Measurements from ENCODE around the gene GDAP2.
"Not testable (repeated sequence)": the region's sequence is repeated elsewhere in the genome, so short reads cannot be mapped to it uniquely, and the experiment has no call there.

GDAP2 gene

GRCh38 chr1:117846674-117847425 lies 82.6 kb downstream of the GDAP2 start:
- H3K4me1 ChIP-seq (ENCODE audit: control insufficient read depth in 1 of 2, insufficient read depth in 2 of 2, low read length in 2 of 2) = no peaks in the 10 kb centered on the region
- no peaks in the 10 kb centered on the region for H3K36me3 ChIP-seq (ENCODE audit: control insufficient read depth in 1 of 2, insufficient read depth in 2 of 2, low read length in 2 of 2)
- H3K9me3 ChIP-seq (ENCODE audit: control insufficient read depth in 1 of 2, low read length in 2 of 2) = peaks cover 3 to 14% of the 10 kb centered on the region in 2 donors
- H3K27me3 ChIP-seq (ENCODE audit: control insufficient read depth in 1 of 2, insufficient read depth in 2 of 2, low read length in 2 of 2) = no peaks in the 10 kb centered on the region
- H3K27ac ChIP-seq (ENCODE audit: low read depth, low read length) = no peak overlapping the region
- H3K9ac ChIP-seq (ENCODE audit: low read depth in 1 of 2, low read length in 2 of 2) = no peak overlapping the region
- H3K4me3 ChIP-seq (ENCODE audit: low read depth in 1 of 2, low read length in 2 of 2) = no peak overlapping the region

- not testable (repeated sequence) for H3K36me3 ChIP-seq (ENCODE audit: control insufficient read depth in 1 of 2, insufficient read depth in 2 of 2, low read length in 2 of 2); H3K4me3 ChIP-seq (ENCODE audit: low read depth in 1 of 2, low read length in 2 of 2); H3K9ac ChIP-seq (ENCODE audit: low read depth in 1 of 2, low read length in 2 of 2); H3K27ac ChIP-seq (ENCODE audit: low read depth, low read length); H3K27me3 ChIP-seq (ENCODE audit: control insufficient read depth in 1 of 2, insufficient read depth in 2 of 2, low read length in 2 of 2); H3K4me1 ChIP-seq (ENCODE audit: control insufficient read depth in 1 of 2, insufficient read depth in 2 of 2, low read length in 2 of 2)
- H3K9me3 ChIP-seq (ENCODE audit: control insufficient read depth in 1 of 2, low read length in 2 of 2) = peaks cover 3 to 14% of the 10 kb centered on the region in 2 donors
These were observed 84.9 kb downstream of the GDAP2 start for GRCh38 chr1:117844478-117844877.

- Histone ChIP-seq H3K4me3 (ENCODE audit: low read depth in 1 of 2, low read length in 2 of 2) (no peak overlapping the region), H3K27ac (ENCODE audit: low read depth, low read length) (no peak overlapping the region), H3K9me3 (ENCODE audit: control insufficient read depth in 1 of 2, low read length in 2 of 2) (peaks cover 3 to 14% of the 10 kb centered on the region in 2 donors), H3K9ac (ENCODE audit: low read depth in 1 of 2, low read length in 2 of 2) (no peak overlapping the region), H3K4me1 (ENCODE audit: control insufficient read depth in 1 of 2, insufficient read depth in 2 of 2, low read length in 2 of 2) (no peaks in the 10 kb centered on the region), H3K36me3 (ENCODE audit: control insufficient read depth in 1 of 2, insufficient read depth in 2 of 2, low read length in 2 of 2) (no peaks in the 10 kb centered on the region), H3K27me3 (ENCODE audit: control insufficient read depth in 1 of 2, insufficient read depth in 2 of 2, low read length in 2 of 2) (no peaks in the 10 kb centered on the region)
These were observed 85.6 kb downstream of the GDAP2 start for GRCh38 chr1:117843791-117844190.

- H3K9ac ChIP-seq (ENCODE audit: low read depth in 1 of 2, low read length in 2 of 2) = no peak overlapping the region
- H3K27me3 ChIP-seq (ENCODE audit: control insufficient read depth in 1 of 2, insufficient read depth in 2 of 2, low read length in 2 of 2) = no peaks in the 10 kb centered on the region
- no peak overlapping the region for H3K4me3 ChIP-seq (ENCODE audit: low read depth in 1 of 2, low read length in 2 of 2)
- no peak overlapping the region for H3K27ac ChIP-seq (ENCODE audit: low read depth, low read length)
- peaks cover 3 to 14% of the 10 kb centered on the region in 2 donors for H3K9me3 ChIP-seq (ENCODE audit: control insufficient read depth in 1 of 2, low read length in 2 of 2)
- H3K36me3 ChIP-seq (ENCODE audit: control insufficient read depth in 1 of 2, insufficient read depth in 2 of 2, low read length in 2 of 2) = no peaks in the 10 kb centered on the region
- H3K4me1 ChIP-seq (ENCODE audit: control insufficient read depth in 1 of 2, insufficient read depth in 2 of 2, low read length in 2 of 2) = no peaks in the 10 kb centered on the region
These were observed 86.8 kb downstream of the GDAP2 start for GRCh38 chr1:117842408-117843170.

- no peaks in the 10 kb centered on the region for H3K27me3 ChIP-seq (ENCODE audit: control insufficient read depth in 1 of 2, insufficient read depth in 2 of 2, low read length in 2 of 2)
- no peak overlapping the region for H3K9ac ChIP-seq (ENCODE audit: low read depth in 1 of 2, low read length in 2 of 2)
- no peak overlapping the region for H3K27ac ChIP-seq (ENCODE audit: low read depth, low read length)
- H3K4me1 ChIP-seq (ENCODE audit: control insufficient read depth in 1 of 2, insufficient read depth in 2 of 2, low read length in 2 of 2) = no peaks in the 10 kb centered on the region
- no peak overlapping the region for H3K4me3 ChIP-seq (ENCODE audit: low read depth in 1 of 2, low read length in 2 of 2)
- H3K36me3 ChIP-seq (ENCODE audit: control insufficient read depth in 1 of 2, insufficient read depth in 2 of 2, low read length in 2 of 2) = no peaks in the 10 kb centered on the region
- peaks cover 3 to 14% of the 10 kb centered on the region in 2 donors for H3K9me3 ChIP-seq (ENCODE audit: control insufficient read depth in 1 of 2, low read length in 2 of 2)
These were observed 88.2 kb downstream of the GDAP2 start for GRCh38 chr1:117841117-117841650.

GRCh38 chr1:117838911-117839310 lies 90.5 kb downstream of the GDAP2 start:
- Histone ChIP-seq H3K4me1 (ENCODE audit: control insufficient read depth in 1 of 2, insufficient read depth in 2 of 2, low read length in 2 of 2) (no peaks in the 10 kb centered on the region), H3K27ac (ENCODE audit: low read depth, low read length) (no peak overlapping the region), H3K4me3 (ENCODE audit: low read depth in 1 of 2, low read length in 2 of 2) (no peak overlapping the region), H3K27me3 (ENCODE audit: control insufficient read depth in 1 of 2, insufficient read depth in 2 of 2, low read length in 2 of 2) (no peaks in the 10 kb centered on the region), H3K9me3 (ENCODE audit: control insufficient read depth in 1 of 2, low read length in 2 of 2) (peaks cover 1 to 2% of the 10 kb centered on the region in 2 donors), H3K36me3 (ENCODE audit: control insufficient read depth in 1 of 2, insufficient read depth in 2 of 2, low read length in 2 of 2) (no peaks in the 10 kb centered on the region), H3K9ac (ENCODE audit: low read depth in 1 of 2, low read length in 2 of 2) (no peak overlapping the region)

GRCh38 chr1:117836069-117836468 lies 93.4 kb downstream of the GDAP2 start:
- Histone ChIP-seq H3K36me3 (ENCODE audit: control insufficient read depth in 1 of 2, insufficient read depth in 2 of 2, low read length in 2 of 2) (no peaks in the 10 kb centered on the region), H3K27me3 (ENCODE audit: control insufficient read depth in 1 of 2, insufficient read depth in 2 of 2, low read length in 2 of 2) (no peaks in the 10 kb centered on the region), H3K4me1 (ENCODE audit: control insufficient read depth in 1 of 2, insufficient read depth in 2 of 2, low read length in 2 of 2) (no peaks in the 10 kb centered on the region), H3K9me3 (ENCODE audit: control insufficient read depth in 1 of 2, low read length in 2 of 2) (peaks cover 0 to 3% of the 10 kb centered on the region in 2 donors), H3K4me3 (ENCODE audit: low read depth in 1 of 2, low read length in 2 of 2) (no peak overlapping the region), H3K9ac (ENCODE audit: low read depth in 1 of 2, low read length in 2 of 2) (no peak overlapping the region), H3K27ac (ENCODE audit: low read depth, low read length) (no peak overlapping the region)

GRCh38 chr1:117834416-117834815 lies 95.0 kb downstream of the GDAP2 start:
- H3K27me3 ChIP-seq (ENCODE audit: control insufficient read depth in 1 of 2, insufficient read depth in 2 of 2, low read length in 2 of 2) = no peaks in the 10 kb centered on the region
- H3K9me3 ChIP-seq (ENCODE audit: control insufficient read depth in 1 of 2, low read length in 2 of 2) = peaks cover 0 to 3% of the 10 kb centered on the region in 2 donors
- H3K36me3 ChIP-seq (ENCODE audit: control insufficient read depth in 1 of 2, insufficient read depth in 2 of 2, low read length in 2 of 2) = no peaks in the 10 kb centered on the region
- H3K4me1 ChIP-seq (ENCODE audit: control insufficient read depth in 1 of 2, insufficient read depth in 2 of 2, low read length in 2 of 2) = no peaks in the 10 kb centered on the region
- H3K27ac ChIP-seq (ENCODE audit: low read depth, low read length) = no peak overlapping the region
- no peak overlapping the region for H3K9ac ChIP-seq (ENCODE audit: low read depth in 1 of 2, low read length in 2 of 2)
- H3K4me3 ChIP-seq (ENCODE audit: low read depth in 1 of 2, low read length in 2 of 2) = no peak overlapping the region

- Histone ChIP-seq H3K27me3 (ENCODE audit: control insufficient read depth in 1 of 2, insufficient read depth in 2 of 2, low read length in 2 of 2) (no peaks in the 10 kb centered on the region), H3K27ac (ENCODE audit: low read depth, low read length) (no peak overlapping the region), H3K4me1 (ENCODE audit: control insufficient read depth in 1 of 2, insufficient read depth in 2 of 2, low read length in 2 of 2) (no peaks in the 10 kb centered on the region), H3K36me3 (ENCODE audit: control insufficient read depth in 1 of 2, insufficient read depth in 2 of 2, low read length in 2 of 2) (no peaks in the 10 kb centered on the region), H3K9ac (ENCODE audit: low read depth in 1 of 2, low read length in 2 of 2) (no peak overlapping the region), H3K9me3 (ENCODE audit: control insufficient read depth in 1 of 2, low read length in 2 of 2) (peaks cover 0 to 3% of the 10 kb centered on the region in 2 donors), H3K4me3 (ENCODE audit: low read depth in 1 of 2, low read length in 2 of 2) (no peak overlapping the region)
These were observed 97.0 kb downstream of the GDAP2 start for GRCh38 chr1:117832453-117832852.

- Histone ChIP-seq H3K27ac (ENCODE audit: low read depth, low read length) (no peak overlapping the region), H3K9ac (ENCODE audit: low read depth in 1 of 2, low read length in 2 of 2) (no peak overlapping the region), H3K36me3 (ENCODE audit: control insufficient read depth in 1 of 2, insufficient read depth in 2 of 2, low read length in 2 of 2) (no peaks in the 10 kb centered on the region), H3K27me3 (ENCODE audit: control insufficient read depth in 1 of 2, insufficient read depth in 2 of 2, low read length in 2 of 2) (no peaks in the 10 kb centered on the region), H3K9me3 (ENCODE audit: control insufficient read depth in 1 of 2, low read length in 2 of 2) (peaks cover 0 to 3% of the 10 kb centered on the region in 2 donors), H3K4me3 (ENCODE audit: low read depth in 1 of 2, low read length in 2 of 2) (no peak overlapping the region), H3K4me1 (ENCODE audit: control insufficient read depth in 1 of 2, insufficient read depth in 2 of 2, low read length in 2 of 2) (no peaks in the 10 kb centered on the region)
These were observed 99.2 kb downstream of the GDAP2 start for GRCh38 chr1:117830222-117830621.
